AG04450 (cell line): Measurements from ENCODE around the gene CC2D2A. TPM values are rescaled to one million over a fixed set of nuclear protein-coding genes. Genes with fewer than 3 reads are reported as not detected.

Source experiments
- CTCF ChIA-PET: fragments of 300-600, 350-600 bp; formaldehyde crosslinking; extraction: SDS; loops from one replicate; lab custom pipeline; 2022; ENCODE audit warnings: antibody characterized with exemption, inconsistent platforms; lab: Charles Lee
- POLR2A ChIA-PET: fragments of 350-600 bp; formaldehyde crosslinking; extraction: SDS; loops from one replicate; lab custom pipeline; 2021; ENCODE audit warnings: antibody characterized with exemption, inconsistent platforms; lab: Yijun Ruan, JAX
- DNase-seq: peaks from one replicate; pipeline ENCODE4 v3.0.0-alpha.2; 2011; ENCODE audit warnings: low read depth, low spot score
- H3K27ac ChIP-seq: one replicate; pipeline ENCODE4 v1.5.1; 2012; ENCODE audit warnings: low read depth, low read length, control low read depth
- H3K27me3 ChIP-seq: one replicate; pipeline ENCODE4 v1.6.0; 2012; ENCODE audit warnings: low read length; ENCODE audit not compliant: control insufficient read depth, insufficient read depth
- H3K4me3 ChIP-seq: 2 replicates; pipeline ENCODE4 v1.5.1; 2011; ENCODE audit warnings: mild to moderate bottlenecking, low read depth, low read length, control low read depth
- H3K9me3 ChIP-seq: 2 replicates; pipeline ENCODE4 v1.5.1; 2012; ENCODE audit warnings: low read length; ENCODE audit not compliant: control insufficient read depth, insufficient read depth
- polyA plus RNA-seq: library from polyadenylated mRNA; depleted of rRNA; stranded (reverse); fragments of >200 nt; gene quantifications from 2 replicates; pipeline ENCODE4 v1.2.3, GENCODE V29; 2011
- TF ChIP-seq, protein P1 (sequence below): IDR thresholded peaks from 2 replicates; pipeline ENCODE4 v1.5.1; 2011; ENCODE audit warnings: low read depth, low read length, control low read depth, inconsistent platforms

CC2D2A gene
- polyA plus RNA-seq, 1 experiment = 40.7 TPM

DNA sequence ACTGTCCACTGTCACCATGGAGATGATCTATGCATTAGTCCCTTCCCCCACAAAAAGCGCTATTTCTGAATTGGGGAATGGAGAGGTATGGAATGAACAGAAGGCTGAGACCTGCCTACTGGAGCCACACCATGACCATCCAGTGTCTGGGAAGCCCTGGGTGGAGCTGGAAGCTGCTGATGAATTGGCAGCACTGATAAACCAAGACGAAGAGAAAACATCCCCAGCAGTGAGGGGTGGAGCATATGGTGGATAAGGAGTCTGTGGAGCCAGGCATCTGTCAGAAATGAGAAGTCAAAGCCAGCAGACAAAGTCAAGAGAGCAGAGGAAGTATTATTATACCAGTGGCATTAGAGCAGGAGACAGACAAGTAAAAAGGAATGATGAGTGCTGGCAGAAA, 13.2 kb downstream of the CC2D2A start:
- Histone ChIP-seq H3K4me3 (no peak overlapping the region), H3K9me3 (no peaks in the 10 kb centered on the region), H3K27ac (no peak overlapping the region), H3K27me3 (no peaks in the 10 kb centered on the region)
- POLR2A ChIA-PET = no interaction called here
- CTCF ChIA-PET = no interaction called here
- no peak for DNase-seq
- TF ChIP-seq, protein P1, sequence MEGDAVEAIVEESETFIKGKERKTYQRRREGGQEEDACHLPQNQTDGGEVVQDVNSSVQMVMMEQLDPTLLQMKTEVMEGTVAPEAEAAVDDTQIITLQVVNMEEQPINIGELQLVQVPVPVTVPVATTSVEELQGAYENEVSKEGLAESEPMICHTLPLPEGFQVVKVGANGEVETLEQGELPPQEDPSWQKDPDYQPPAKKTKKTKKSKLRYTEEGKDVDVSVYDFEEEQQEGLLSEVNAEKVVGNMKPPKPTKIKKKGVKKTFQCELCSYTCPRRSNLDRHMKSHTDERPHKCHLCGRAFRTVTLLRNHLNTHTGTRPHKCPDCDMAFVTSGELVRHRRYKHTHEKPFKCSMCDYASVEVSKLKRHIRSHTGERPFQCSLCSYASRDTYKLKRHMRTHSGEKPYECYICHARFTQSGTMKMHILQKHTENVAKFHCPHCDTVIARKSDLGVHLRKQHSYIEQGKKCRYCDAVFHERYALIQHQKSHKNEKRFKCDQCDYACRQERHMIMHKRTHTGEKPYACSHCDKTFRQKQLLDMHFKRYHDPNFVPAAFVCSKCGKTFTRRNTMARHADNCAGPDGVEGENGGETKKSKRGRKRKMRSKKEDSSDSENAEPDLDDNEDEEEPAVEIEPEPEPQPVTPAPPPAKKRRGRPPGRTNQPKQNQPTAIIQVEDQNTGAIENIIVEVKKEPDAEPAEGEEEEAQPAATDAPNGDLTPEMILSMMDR = no peak

DNA sequence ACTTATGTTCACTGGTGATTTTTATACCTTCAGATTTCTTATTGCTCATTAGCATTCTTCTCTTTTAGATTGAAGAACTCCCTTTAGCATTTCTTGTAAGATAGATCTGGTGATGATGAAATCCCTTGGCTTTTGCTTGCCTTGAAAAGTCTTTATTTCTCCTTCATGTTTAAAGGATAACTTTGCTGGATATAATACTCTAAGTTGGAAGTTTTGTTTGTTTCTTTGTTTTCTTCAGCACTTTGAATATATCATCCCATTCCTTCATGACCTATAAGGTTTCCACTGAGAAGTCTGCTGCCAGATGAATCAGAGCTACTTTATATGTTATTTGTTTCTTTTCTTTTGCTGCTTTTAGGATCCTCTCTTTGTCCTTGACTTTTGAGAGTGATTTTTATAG, 18.5 kb downstream of the CC2D2A start:
- ChIA-PET POLR2A (interaction anchor here (0.6 kb wide), 1 partner anchor 766 kb away, joined by 3 read pairs; no protein-coding TSS in a partner anchor), CTCF (interaction anchor here (1.1 to 2.1 kb wide), 2 partner anchors 9 to 10 kb away, joined by 4 to 5 read pairs; no protein-coding TSS in a partner anchor)
- Histone ChIP-seq H3K9me3 (no peaks in the 10 kb centered on the region), H3K4me3 (no peak overlapping the region), H3K27me3 (no peaks in the 10 kb centered on the region), H3K27ac (no peak overlapping the region)
- TF ChIP-seq, protein P1 = no peak
- no peak for DNase-seq

DNA sequence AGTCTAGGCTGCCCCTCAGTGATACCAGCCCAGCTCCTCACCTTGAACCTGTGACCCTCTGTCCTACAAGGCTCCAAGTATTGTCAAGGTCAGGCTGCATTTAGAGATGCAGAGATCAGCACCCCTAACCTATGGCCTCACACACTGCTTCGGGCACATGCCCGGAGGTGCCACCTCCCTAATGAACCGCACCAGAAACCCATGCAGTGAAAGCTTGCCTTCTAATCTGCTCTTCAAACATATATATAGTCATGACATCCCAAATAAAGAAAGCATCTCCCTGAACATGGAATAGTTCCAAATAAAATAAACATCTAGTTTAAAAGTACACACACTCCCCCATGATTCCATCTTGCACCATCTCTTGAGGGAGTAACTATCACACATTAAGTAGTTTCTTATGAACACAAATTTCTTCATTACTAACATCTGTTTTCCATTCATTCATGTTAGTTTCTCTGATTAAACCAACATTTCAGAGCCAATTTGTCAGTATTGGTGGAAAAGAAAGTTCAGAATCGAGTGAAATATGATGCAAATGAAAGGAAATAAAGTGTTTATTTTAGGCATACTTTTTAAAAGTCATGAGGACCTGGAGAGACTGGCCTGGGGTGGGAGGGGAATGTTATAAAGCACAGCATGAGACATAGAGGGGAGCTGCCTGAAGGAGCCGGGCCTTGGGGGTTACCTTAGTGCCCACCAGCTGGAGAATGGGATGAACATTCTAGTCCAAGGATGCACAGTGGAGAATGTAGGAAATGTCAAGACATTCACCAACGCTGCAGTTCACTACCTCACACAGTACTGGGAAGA, 19.2 kb downstream of the CC2D2A start:
- POLR2A ChIA-PET = interaction anchor here (0.6 kb wide), 1 partner anchor 165 kb away, joined by 4 read pairs; no protein-coding TSS in a partner anchor
- Histone ChIP-seq H3K9me3 (no peaks in the 10 kb centered on the region), H3K27ac (peak overlapping the region; percentile 84), H3K4me3 (no peak overlapping the region), H3K27me3 (no peaks in the 10 kb centered on the region)
- CTCF ChIA-PET = interaction anchor here (2.1 kb wide), 1 partner anchor 10 kb away, joined by 5 read pairs; no protein-coding TSS in a partner anchor
- TF ChIP-seq, protein P1 = no peak
- peak; percentile 79 for DNase-seq

DNA sequence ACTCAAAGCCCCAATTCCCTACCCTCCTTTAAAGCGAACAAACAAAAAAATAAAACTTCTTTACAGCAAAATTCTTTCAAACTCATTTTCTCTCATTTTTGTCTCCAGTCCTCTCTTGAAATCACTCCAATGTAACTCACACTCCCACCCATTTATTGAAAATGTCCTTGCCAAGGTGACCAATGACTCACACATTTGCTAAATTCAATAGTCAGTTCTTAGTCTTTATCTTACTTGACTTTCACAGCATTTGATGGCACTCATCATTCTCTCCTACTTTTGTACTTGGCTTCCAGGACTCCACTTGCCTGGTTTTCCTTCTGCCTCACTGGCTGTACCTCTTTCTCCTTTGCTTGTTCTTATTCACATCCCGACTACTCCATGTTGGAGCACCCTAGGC, 19.9 kb downstream of the CC2D2A start:
- DNase-seq = no peak
- CTCF ChIA-PET = no interaction called here

More for the DNA sequence above, 19.9 kb downstream of the CC2D2A start:
- Histone ChIP-seq H3K27me3 (no peaks in the 10 kb centered on the region), H3K27ac (peak overlapping the region; percentile 84), H3K9me3 (no peaks in the 10 kb centered on the region), H3K4me3 (no peak overlapping the region)
- POLR2A ChIA-PET = interaction anchor here (0.6 kb wide), 1 partner anchor 165 kb away, joined by 4 read pairs; no protein-coding TSS in a partner anchor
- TF ChIP-seq, protein P1 = no peak
